GM12873 (cell line): ENCODE measurements around the gene TP73.

ENCODE experiments used
- TF ChIP-seq, protein P1 (sequence below): IDR thresholded peaks from 2 replicates; pipeline ENCODE4 v1.5.1; 2012; ENCODE audit warnings: low read depth, mild to moderate bottlenecking, moderate library complexity, low read length, control low read depth; ENCODE audit not compliant: insufficient read depth; ENCODE audit errors: missing control alignments

The TP73 gene

DNA sequence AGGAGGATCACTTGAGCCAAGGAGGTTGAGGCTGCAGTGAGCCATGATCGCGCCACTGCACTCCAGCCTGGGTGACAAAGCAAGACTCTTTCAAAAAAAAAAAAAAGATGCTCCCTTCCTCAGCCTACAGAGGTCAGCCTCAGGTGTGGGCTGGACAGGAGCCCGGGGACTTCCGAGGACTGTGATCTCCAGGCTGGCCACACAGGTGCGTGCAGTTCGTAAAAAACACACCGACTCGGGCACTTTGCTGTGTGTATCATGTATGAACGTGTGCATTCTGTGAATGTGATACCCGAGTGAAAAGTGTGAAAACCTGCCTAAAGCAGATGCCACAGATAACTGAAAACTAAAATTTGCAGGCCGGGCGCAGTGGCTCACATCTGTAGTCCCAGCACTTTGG lies 91.5 kb downstream of the TP73 start:
- TF ChIP-seq, protein P1, sequence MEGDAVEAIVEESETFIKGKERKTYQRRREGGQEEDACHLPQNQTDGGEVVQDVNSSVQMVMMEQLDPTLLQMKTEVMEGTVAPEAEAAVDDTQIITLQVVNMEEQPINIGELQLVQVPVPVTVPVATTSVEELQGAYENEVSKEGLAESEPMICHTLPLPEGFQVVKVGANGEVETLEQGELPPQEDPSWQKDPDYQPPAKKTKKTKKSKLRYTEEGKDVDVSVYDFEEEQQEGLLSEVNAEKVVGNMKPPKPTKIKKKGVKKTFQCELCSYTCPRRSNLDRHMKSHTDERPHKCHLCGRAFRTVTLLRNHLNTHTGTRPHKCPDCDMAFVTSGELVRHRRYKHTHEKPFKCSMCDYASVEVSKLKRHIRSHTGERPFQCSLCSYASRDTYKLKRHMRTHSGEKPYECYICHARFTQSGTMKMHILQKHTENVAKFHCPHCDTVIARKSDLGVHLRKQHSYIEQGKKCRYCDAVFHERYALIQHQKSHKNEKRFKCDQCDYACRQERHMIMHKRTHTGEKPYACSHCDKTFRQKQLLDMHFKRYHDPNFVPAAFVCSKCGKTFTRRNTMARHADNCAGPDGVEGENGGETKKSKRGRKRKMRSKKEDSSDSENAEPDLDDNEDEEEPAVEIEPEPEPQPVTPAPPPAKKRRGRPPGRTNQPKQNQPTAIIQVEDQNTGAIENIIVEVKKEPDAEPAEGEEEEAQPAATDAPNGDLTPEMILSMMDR: no peak

DNA sequence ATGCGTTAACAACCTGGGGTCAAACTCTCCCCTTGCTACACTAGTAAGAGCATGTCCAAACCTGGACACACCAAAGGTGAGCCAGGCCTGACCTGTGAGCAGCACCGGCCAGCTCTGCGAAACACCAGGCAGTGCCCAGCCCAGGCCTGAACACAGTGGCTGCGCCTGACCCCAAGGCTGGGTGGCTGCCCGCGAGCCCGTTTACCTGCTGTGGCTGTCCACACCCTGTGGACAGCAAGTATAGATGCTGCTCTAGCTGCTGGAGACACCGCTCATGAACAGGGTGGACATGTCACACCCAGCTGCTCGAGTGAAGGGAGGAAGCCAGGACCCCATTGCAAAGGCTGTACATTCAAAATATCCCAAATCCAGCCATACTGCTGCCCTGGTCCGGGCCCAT lies 92.3 kb downstream of the TP73 start:
- TF ChIP-seq, protein P1: no peak

DNA sequence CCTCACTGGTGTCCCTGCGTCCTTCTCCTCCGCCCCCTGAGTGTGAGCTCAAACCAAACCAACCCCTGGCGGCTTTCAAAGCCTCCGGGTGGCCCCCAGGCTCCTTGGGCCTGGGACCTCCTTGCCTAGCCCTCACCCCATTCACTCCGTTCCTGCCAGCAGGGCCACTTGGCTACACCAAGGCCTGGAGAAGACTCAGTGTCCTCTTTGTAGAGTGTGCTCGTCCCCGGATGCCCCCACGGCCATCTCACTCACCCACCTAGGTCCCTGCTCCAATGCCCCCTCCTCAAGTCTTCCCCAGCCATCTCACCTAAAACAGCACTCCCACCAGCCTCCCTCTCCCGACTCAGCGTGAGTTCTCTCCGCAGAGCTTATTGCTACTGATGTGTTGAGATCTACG lies 92.8 kb downstream of the TP73 start:
- TF ChIP-seq, protein P1: no peak

DNA sequence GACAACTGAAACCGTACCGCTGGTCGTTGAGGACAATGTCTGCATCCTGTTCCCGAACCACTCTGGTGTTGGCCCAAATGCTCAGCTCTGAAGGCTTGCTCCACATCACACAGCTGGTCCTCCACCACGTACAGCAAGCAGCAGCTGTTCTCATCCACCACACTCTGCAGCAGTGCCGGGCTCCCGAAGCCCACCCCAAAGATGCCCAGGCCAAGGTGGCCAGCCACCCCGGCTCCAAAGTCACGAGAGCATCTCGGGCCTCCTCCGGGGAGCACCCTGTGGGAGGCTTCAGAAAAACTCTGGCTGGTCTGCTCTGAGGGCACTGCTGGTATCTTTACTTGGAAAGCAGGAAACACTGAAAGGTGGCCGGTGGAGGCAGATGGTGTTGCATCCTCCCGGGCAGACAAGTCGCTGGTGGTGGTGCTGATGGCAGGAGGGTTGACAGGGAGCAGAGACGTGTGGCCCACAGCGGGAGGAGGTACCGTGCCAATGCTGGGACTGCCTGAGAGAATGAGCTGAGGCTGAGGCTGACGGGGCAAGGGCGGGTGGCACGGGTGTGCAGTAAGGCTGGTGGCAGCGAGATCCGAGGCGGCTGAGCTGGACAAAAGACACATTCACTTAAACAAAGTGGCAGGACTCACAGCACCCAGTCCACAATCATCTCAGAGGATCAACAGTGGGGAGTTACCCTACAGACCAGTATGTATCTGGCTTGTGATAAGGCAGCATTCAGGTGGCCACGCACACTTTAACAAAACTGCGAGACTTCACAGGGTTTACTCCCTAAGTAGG lies 93.5 kb downstream of the TP73 start:
- TF ChIP-seq, protein P1: no peak

DNA sequence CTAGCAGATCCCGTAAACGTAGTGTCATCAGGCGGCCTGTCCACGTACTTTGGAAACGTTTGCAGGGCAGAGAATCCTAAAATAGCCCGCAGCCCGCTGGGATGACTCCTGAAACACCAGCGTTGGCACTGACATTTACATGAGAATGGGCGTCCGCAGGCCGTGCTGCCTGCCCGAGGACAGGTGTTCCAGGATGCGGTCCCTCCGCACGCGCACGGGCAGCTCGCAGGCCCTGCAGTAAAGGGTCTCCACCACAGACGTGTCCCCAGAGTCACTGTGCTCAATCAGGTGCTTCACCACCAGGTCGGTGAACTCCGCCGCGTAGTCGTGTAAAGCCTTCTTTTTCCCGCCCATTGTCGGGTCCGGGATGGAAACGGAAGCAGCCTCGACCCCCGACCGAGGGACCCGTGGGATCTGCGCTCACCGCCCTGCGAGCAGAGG lies 94.1 kb downstream of the TP73 start:
- TF ChIP-seq, protein P1: no peak

DNA sequence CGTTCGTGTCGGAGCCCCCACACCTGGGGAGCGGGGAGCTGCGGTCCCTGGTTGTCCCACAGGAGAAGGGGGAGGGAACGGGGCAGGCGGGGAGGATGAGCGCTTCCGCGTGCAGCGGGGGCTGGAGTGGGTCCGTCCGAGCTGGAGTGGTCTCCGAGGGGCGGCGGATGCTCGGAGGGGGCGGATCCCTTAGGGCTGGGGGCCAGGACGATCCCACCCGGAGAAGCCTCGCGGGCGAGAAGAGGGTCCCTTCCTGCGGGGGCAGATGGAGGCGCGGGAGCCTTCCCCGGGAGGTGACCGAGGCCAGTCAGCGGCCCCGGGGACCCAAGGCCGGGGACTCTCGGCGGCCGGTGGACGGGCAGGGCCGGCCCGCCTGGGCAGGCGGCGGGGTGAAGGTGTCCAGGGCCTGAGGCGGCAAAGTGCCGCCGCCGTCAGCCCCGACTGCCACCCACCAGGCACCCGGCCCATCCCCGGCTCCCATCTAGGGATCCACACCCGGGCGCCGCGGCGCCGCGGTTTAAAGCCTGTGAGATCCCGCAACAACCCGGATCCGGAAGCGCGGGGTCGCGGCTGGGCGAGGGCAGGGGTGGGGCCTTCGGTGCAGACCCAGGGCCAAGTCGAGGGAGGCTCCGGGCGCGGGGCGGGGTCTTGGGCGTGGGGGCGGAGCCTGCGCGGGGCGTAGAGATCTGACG lies 94.7 kb downstream of the TP73 start:
- TF ChIP-seq, protein P1: no peak

DNA sequence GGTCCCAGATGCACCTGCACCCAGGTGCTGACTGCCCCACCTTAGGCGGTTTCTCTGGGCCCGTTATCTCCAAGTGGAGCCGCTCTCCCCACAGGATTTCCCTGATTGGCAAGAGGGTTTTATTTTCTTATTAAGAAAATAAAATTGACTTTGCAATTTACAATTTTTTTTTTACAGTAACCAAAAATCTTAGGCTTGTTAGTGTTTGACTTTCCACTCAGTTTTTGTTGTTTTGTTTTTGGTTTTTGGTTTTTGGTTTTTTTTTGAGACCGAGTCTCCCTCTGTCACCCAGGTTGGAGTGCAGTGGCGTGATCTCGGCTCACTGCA lies 95.2 kb downstream of the TP73 start:
- TF ChIP-seq, protein P1: no peak
